ENCODE results near the gene PYDC1. TPM values are rescaled to one million over a fixed set of nuclear protein-coding genes. Genes with fewer than 3 reads are reported as not detected.
A peak's percentile ranks its signal among the peaks of the same experiment; 100 is the strongest.
"Not testable (repeated sequence)": the region's sequence is repeated elsewhere in the genome, so short reads cannot be mapped to it uniquely, and the experiment has no call there.

PYDC1 gene
- total and polyA plus RNA-seq, 2 of the 13 experiments (the other 11 are each of a cell fraction or from before 2014, with no cell fraction given): not detected

DNA sequence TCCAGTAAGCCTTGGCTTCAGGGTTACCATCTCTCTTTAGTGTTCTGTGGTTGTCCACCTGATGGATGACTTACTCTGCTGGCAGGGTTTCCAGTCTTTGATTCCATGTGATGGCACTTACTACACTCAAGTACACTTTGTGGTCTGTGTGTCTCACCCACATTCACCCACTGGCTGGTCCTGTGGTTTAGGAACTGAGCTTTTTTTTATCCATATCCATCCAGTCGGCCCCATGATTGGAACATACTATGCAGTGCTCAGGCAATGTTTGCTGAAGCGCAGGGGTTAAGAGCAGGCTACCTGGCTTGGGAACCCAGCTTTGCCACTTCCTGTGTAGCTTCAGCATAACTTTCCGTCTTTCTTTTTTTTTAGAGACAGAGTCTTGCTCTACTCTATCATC lies 39.8 kb downstream of the PYDC1 start:
- no peaks in the 10 kb centered on the region for H3K9me3 ChIP-seq (ENCODE audit: low read length)
- no peak overlapping the region for H3K27ac ChIP-seq (ENCODE audit: extremely low read length, insufficient read depth, low read length)
- BruUV-seq (replicated peaks): no TSS peak
- H3K36me3 ChIP-seq (replicated peaks in 1 of 2; ENCODE audit: control insufficient read depth in 1 of 2, insufficient read depth in 2 of 2, low read length in 2 of 2): peaks cover 3 to 4% of the 10 kb centered on the region in 2 experiments; a peak in 2 of 5 replicates
- intact Hi-C loops (cut with micrococcal nuclease; ENCODE audit: unreplicated experiment): no loop called here
- CTCF ChIA-PET (ENCODE audit: low intra/inter-chr PET ratio, low total read pairs): no interaction called here
- H3K4me1 ChIP-seq (ENCODE audit: insufficient read depth, low read length): peaks cover 33% of the 10 kb centered on the region
- H3K79me2 ChIP-seq (ENCODE audit: insufficient read depth, low read length): peaks cover 28% of the 10 kb centered on the region
- H3K27me3 ChIP-seq (ENCODE audit: control insufficient read depth in 1 of 2, insufficient read depth in 2 of 2, low read length in 2 of 2): no peaks in the 10 kb centered on the region; a peak in 1 of 5 replicates
- no peak for TF ChIP-seq SIN3B (IDR thresholded peaks at IDR 0.05; ENCODE audit: low read length)
- TF ChIP-seq ZNF652 (CRISPR knock-in tag; IDR thresholded peaks at IDR 0.05; ENCODE audit: borderline replicate concordance, low read depth): peak; percentile 45; the same call in 1 of the 2 replicates
- no peak overlapping the region for H3K9ac ChIP-seq (ENCODE audit: insufficient read depth, low read depth, low read length)
- peaks cover 17% of the 10 kb centered on the region for H4K20me1 ChIP-seq (ENCODE audit: insufficient read depth, low read length)
- ATAC-seq (no peak), DNase-seq (ENCODE audit: low spot score) (no peak), FAIRE-seq (no peak)
- no peak overlapping the region for H3K4me3 ChIP-seq (replicated peaks in 1 of 3; ENCODE audit: insufficient read depth in 1 of 3, low read depth in 2 of 3, low read length in 3 of 3)
- POLR2A ChIA-PET: interaction anchor here (1.0 kb wide), 2 partner anchors 35 to 76 kb away, joined by 3 to 4 read pairs; no protein-coding TSS in a partner anchor
- H2AFZ ChIP-seq (ENCODE audit: low read length): no peak overlapping the region
- no peak overlapping the region for H3K4me2 ChIP-seq (ENCODE audit: low read depth, low read length)
- 44% methylated on average over 3 of the region's 3 CpGs for WGBS (ENCODE audit: low lambda C conversion rate)
- in situ Hi-C loops (cut with HindIII; ENCODE audit: extremely low pct_ligation_motif_present, low pct_unique_long_range_greater_than_20kb): no loop called here

DNA sequence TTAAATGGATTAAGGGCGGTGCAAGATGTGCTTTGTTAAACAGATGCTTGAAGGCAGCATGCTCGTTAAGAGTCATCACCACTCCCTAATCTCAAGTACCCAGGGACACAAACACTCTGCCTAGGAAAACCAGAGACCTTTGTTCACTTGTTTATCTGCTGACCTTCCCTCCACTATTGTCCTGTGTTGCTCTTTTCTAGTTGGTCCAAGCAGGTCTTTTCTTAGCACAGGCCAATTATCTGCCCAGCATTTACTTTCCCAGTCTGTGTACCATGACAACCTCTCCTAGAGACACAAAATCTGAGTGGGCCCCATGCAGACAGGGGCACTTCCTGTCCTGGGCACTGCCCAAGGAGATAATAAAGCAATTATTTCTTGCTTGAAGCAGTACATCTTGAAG lies 46.9 kb downstream of the PYDC1 start:
- TF ChIP-seq SOX5 (CRISPR knock-in tag; IDR thresholded peaks at IDR 0.05; ENCODE audit: borderline replicate concordance) (peak; percentile 29; the same call in 1 of the 2 replicates), SOX13 (CRISPR knock-in tag; conservative IDR thresholded peaks at IDR 0.05 in 1 of 2, IDR thresholded peaks at IDR 0.05 in 1 of 2) (peak in 1 of 2 experiments; percentile 44; a peak in 1 of 4 replicates)
- H3K79me2 ChIP-seq (ENCODE audit: insufficient read depth, low read length); H2AFZ ChIP-seq (ENCODE audit: low read length); H3K27me3 ChIP-seq (ENCODE audit: control insufficient read depth in 1 of 2, insufficient read depth in 2 of 2, low read length in 2 of 2); H3K4me3 ChIP-seq (replicated peaks in 1 of 3; ENCODE audit: insufficient read depth in 1 of 3, low read depth in 2 of 3, low read length in 3 of 3); DNase-seq (ENCODE audit: low spot score); H3K4me2 ChIP-seq (ENCODE audit: low read depth, low read length); H4K20me1 ChIP-seq (ENCODE audit: insufficient read depth, low read length); H3K36me3 ChIP-seq (replicated peaks in 1 of 2; ENCODE audit: control insufficient read depth in 1 of 2, insufficient read depth in 2 of 2, low read length in 2 of 2); BruUV-seq (replicated peaks); CTCF ChIA-PET (ENCODE audit: low intra/inter-chr PET ratio, low total read pairs); H3K27ac ChIP-seq (ENCODE audit: extremely low read length, insufficient read depth, low read length); H3K9me3 ChIP-seq (ENCODE audit: low read length); FAIRE-seq; H3K9ac ChIP-seq (ENCODE audit: insufficient read depth, low read depth, low read length); in situ Hi-C loops (cut with HindIII; ENCODE audit: extremely low pct_ligation_motif_present, low pct_unique_long_range_greater_than_20kb); intact Hi-C loops (cut with micrococcal nuclease; ENCODE audit: unreplicated experiment); TF ChIP-seq SOX13 (IDR thresholded peaks at IDR 0.05): not testable (repeated sequence)
- POLR2A ChIA-PET: interaction anchor here (1.0 to 2.0 kb wide), 2 partner anchors 10 to 52 kb away, joined by 3 to 11 read pairs; partner anchors contain the start of genes FUS and KAT8
- peak; percentile 30 for ATAC-seq
- peaks cover 43% of the 10 kb centered on the region for H3K4me1 ChIP-seq (ENCODE audit: insufficient read depth, low read length)
- WGBS (ENCODE audit: low lambda C conversion rate): 0% methylated on average over 1 of the region's 2 CpGs

Measured in HepG2 (cell line).